GM04504 (cell line): Measurements from ENCODE around the gene VWA8.
"Not testable (repeated sequence)": the region's sequence is repeated elsewhere in the genome, so short reads cannot be mapped to it uniquely, and the experiment has no call there.

ENCODE experiments used
- DNase-seq: peaks from one replicate; pipeline ENCODE4 v3.0.0-alpha.2; 2012; ENCODE audit warnings: low read depth

VWA8 gene

GRCh38 chr13:41848435-41849255 is 112.3 kb downstream of the VWA8 start:
- no peak for DNase-seq

- no peak for DNase-seq
Observed at GRCh38 chr13:41847216-41847615, 113.7 kb downstream of the VWA8 start.

- DNase-seq, result no peak
Observed at GRCh38 chr13:41842036-41842620, 118.8 kb downstream of the VWA8 start.

- DNase-seq, result no peak
Observed at GRCh38 chr13:41837629-41838028, 123.3 kb downstream of the VWA8 start.

GRCh38 chr13:41835871-41836270 is 125.0 kb downstream of the VWA8 start:
- no peak for DNase-seq

- DNase-seq, result not testable (repeated sequence)
Observed at GRCh38 chr13:41834697-41835096, 126.2 kb downstream of the VWA8 start.

GRCh38 chr13:41833831-41834230 is 127.1 kb downstream of the VWA8 start:
- no peak for DNase-seq

GRCh38 chr13:41833201-41833600 is 127.7 kb downstream of the VWA8 start:
- DNase-seq, result no peak

- DNase-seq, result peak; percentile 79
Observed at GRCh38 chr13:41827507-41828213, 133.2 kb downstream of the VWA8 start.

GRCh38 chr13:41825691-41826090 is 135.2 kb downstream of the VWA8 start:
- no peak for DNase-seq

GRCh38 chr13:41823476-41823875 is 137.4 kb downstream of the VWA8 start:
- DNase-seq, result no peak

GRCh38 chr13:41822560-41822959 is 138.3 kb downstream of the VWA8 start:
- DNase-seq, result no peak

- no peak for DNase-seq
Observed at GRCh38 chr13:41821238-41821594, 139.7 kb downstream of the VWA8 start.

- DNase-seq, result no peak
Observed at GRCh38 chr13:41820581-41821237, 140.2 kb downstream of the VWA8 start.

- DNase-seq, result no peak
Observed at GRCh38 chr13:41816057-41816456, 144.9 kb downstream of the VWA8 start.

- DNase-seq, result no peak
Observed at GRCh38 chr13:41813426-41813825, 147.5 kb downstream of the VWA8 start.

- DNase-seq, result no peak
Observed at GRCh38 chr13:41812851-41813250, 148.1 kb downstream of the VWA8 start.

- no peak for DNase-seq
Observed at GRCh38 chr13:41812237-41812636, 148.7 kb downstream of the VWA8 start.

- no peak for DNase-seq
Observed at GRCh38 chr13:41811588-41812021, 149.3 kb downstream of the VWA8 start.

GRCh38 chr13:41809962-41810361 is 150.9 kb downstream of the VWA8 start:
- no peak for DNase-seq

GRCh38 chr13:41803445-41803735 is 157.5 kb downstream of the VWA8 start:
- DNase-seq, result not testable (repeated sequence)

- no peak for DNase-seq
Observed at GRCh38 chr13:41802684-41803444, 158.0 kb downstream of the VWA8 start.
